CD4-positive, alpha-beta T cell (primary cell): ENCODE measurements around the gene PRAMEF10. TPM values are rescaled to one million over a fixed set of nuclear protein-coding genes. Genes with fewer than 3 reads are reported as not detected.
"Not testable (repeated sequence)": the region's sequence is repeated elsewhere in the genome, so short reads cannot be mapped to it uniquely, and the experiment has no call there.

Experiments
- ATAC-seq: fragments of 200-7000 bp; cut with Tn5 transposase; one replicate; pipeline ENCODE4 v1.10.0; 2022; ENCODE audit warnings: mild to moderate bottlenecking; ENCODE audit not compliant: poor library complexity
- CTCF ChIA-PET: fragments of 350-600 bp; sonication (Branson Sonifier 250); formaldehyde crosslinking; loops from one replicate; lab custom pipeline; 2021; ENCODE audit warnings: antibody characterized with exemption, inconsistent platforms; lab: Charles Lee
- POLR2A ChIA-PET: fragments of 350-600 bp; sonication (Branson Sonifier 250); formaldehyde crosslinking; loops from one replicate; lab custom pipeline; 2021; ENCODE audit warnings: antibody characterized with exemption, inconsistent platforms; lab: Charles Lee
- DNase-seq, 14 experiments: peaks; one replicate each; pipeline ENCODE4 v3.0.0-alpha.2; 2013 to 2020; ENCODE audit warnings: mixed read lengths in 2 of 14
- H3K27ac ChIP-seq, 2 donors: one replicate each; pipeline versions ENCODE4 v1.5.1 to v1.7.0; 2013; ENCODE audit warnings: low read length in 2 of 2, low read depth in 1 of 2, mild to moderate bottlenecking in 1 of 2
- H3K27me3 ChIP-seq, 2 experiments: 1 replicate in 1 of 2; 2 replicates in 1 of 2; pipeline versions ENCODE4 v1.6.1 to v1.7.0; 2013; ENCODE audit warnings: low read length in 2 of 2, control low read depth in 1 of 2, mild to moderate bottlenecking in 1 of 2, moderate library complexity in 1 of 2; ENCODE audit not compliant: insufficient read depth in 2 of 2, control insufficient read depth in 1 of 2
- H3K36me3 ChIP-seq: one replicate; pipeline ENCODE4 v1.6.1; 2013; ENCODE audit warnings: low read length, control low read depth; ENCODE audit not compliant: insufficient read depth
- H3K4me1 ChIP-seq: one replicate; pipeline ENCODE4 v1.6.1; 2013; ENCODE audit warnings: low read length, control low read depth; ENCODE audit not compliant: insufficient read depth
- H3K4me3 ChIP-seq: one replicate; pipeline ENCODE4 v1.5.1; 2013; ENCODE audit warnings: mild to moderate bottlenecking, low read length, moderate library complexity
- H3K9me3 ChIP-seq, 2 experiments: 1 replicate in 1 of 2; 2 replicates in 1 of 2; pipeline versions ENCODE4 v1.6.1 to v1.7.0; 2013; ENCODE audit warnings: low read length in 2 of 2, mild to moderate bottlenecking in 2 of 2, control low read depth in 1 of 2, moderate library complexity in 1 of 2; ENCODE audit not compliant: control insufficient read depth in 1 of 2, insufficient read depth in 1 of 2
- H3K27ac Mint-ChIP-seq: one replicate; pipeline ENCODE4 v1.8.0; 2020; ENCODE audit warnings: mixed read lengths
- H3K27me3 Mint-ChIP-seq: one replicate; pipeline ENCODE4 v1.8.0; 2021; ENCODE audit warnings: mixed read lengths
- H3K36me3 Mint-ChIP-seq: one replicate; pipeline ENCODE4 v1.8.0; 2021; ENCODE audit warnings: low read depth, mixed read lengths
- H3K4me1 Mint-ChIP-seq: one replicate; pipeline ENCODE4 v1.8.0; 2021; ENCODE audit warnings: low read depth, mixed read lengths
- H3K4me3 Mint-ChIP-seq: one replicate; pipeline ENCODE4 v1.8.0; 2020; ENCODE audit warnings: mild to moderate bottlenecking, mixed read lengths
- H3K9me3 Mint-ChIP-seq: one replicate; pipeline ENCODE4 v1.8.0; 2020; ENCODE audit warnings: mixed read lengths
- intact Hi-C, 2 experiments: fragments of 100-400 bp; cut with DNase I in 1 of 2; cut with micrococcal nuclease in 1 of 2; formaldehyde crosslinking; loops; one replicate each; pipeline versions ENCODE4 v1.15.1 to v1.9.0; 2023 to 2025; cut with DNase I, micrococcal nuclease
- total RNA-seq, 174 experiments: library from RNA in 2 of 174; stranded (reverse) in 2 of 174; gene quantifications; one replicate each; pipeline ENCODE4 v1.2.3 and lab custom pipeline; 2021 to 2026
- TF ChIP-seq, protein P1 (sequence below): fragments of 200-600 bp; IDR thresholded peaks from one replicate; pipeline ENCODE4 v1.8.0; 2022; ENCODE audit warnings: antibody characterized with exemption, mild to moderate bottlenecking

Gene PRAMEF10
- total RNA-seq, 2 experiments from 2014 or later, result not detected

DNA sequence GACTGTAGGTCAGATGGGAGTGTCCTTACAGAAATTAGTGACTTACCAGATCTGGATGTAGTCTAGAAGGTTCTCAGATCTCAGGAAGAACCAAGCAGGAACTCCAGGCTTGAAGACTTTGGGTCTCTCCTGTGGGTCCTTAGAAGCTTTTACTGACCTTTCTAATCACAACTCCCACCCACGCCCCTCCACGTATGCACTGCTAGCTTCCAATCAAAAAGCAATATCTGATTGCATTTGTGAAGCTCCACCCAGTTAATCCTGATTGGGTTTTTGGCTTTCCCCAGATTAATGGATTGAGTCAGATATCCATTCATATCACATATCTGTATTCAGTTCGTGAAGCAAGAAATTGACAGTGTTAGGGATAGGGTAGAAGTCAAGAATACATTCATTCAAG is 12.0 kb downstream of the PRAMEF10 start, which contains the start of gene PRAMEF4:
TSS of gene PRAMEF4 (minus strand) at position 101 of the 400 bp plus-strand sequence. CDS start 2,807 bp downstream, outside the sequence.
- H3K9me3 ChIP-seq, H3K4me1 ChIP-seq, H3K9me3 Mint-ChIP-seq, ATAC-seq, H3K36me3 Mint-ChIP-seq, H3K27me3 ChIP-seq, H3K4me1 Mint-ChIP-seq, H3K4me3 Mint-ChIP-seq, H3K27ac ChIP-seq, H3K27me3 Mint-ChIP-seq, H3K27ac Mint-ChIP-seq, POLR2A ChIA-PET, intact Hi-C loops, H3K4me3 ChIP-seq, CTCF ChIA-PET, H3K36me3 ChIP-seq, DNase-seq: not testable (repeated sequence)

DNA sequence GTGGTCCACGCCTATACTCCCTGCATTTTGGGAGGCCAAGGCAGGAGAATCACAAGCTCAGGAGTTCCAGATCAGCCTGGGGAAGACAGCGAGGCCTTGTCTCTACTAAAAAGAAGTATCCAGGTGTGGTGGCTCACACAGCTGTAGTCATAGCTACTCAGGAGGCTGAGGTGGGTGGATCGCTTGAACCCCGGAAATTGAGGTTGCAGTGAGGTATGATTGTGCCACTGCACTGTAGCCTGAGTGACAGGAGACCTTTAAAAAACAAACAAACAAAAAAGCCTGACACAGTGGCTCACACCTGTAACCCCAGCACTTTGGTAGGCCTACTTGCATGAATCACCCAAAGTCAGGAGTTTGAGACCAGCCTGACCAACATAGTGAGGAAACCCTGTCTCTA is 19.6 kb downstream of the PRAMEF10 start:
- H3K27me3 Mint-ChIP-seq, CTCF ChIA-PET, H3K27ac Mint-ChIP-seq: not testable (repeated sequence)

DNA sequence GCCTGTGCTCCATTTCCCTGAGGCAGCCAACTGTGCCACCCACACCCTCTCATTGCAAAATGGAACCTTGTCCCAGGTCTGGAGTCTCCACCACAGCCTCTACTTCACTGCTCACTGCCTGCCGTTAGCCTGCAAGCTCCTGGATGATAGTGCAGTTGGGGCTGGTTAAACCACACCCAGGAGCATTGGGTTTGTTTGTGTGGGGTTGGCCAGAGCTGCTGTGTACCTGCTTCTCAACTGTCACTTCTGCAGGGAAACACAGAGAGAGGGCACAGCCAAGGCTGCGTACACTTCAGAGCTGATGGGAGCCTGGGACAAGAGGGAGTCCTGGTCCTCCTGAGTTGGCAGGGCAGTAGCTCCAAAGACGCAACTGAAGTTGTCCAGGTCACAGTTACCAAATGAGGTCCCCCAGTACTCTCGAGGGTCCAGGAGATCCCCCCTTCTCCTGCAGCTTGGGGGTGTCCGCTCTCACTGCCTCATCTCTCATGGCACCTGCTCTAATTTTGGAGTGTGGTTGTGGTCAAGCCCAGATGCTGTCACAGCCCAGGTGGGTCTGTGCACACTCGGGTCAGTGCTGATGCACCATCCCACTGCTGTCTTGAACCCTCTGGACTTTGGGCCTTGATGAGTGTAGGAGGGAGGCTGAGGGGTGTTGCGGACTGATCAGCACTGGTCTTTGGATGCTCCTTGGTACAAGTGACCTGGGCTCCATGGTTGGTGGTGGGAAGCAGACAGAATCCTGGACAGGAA is 34.8 kb downstream of the PRAMEF10 start:
- POLR2A ChIA-PET, H3K36me3 Mint-ChIP-seq, H3K27ac ChIP-seq, CTCF ChIA-PET, ATAC-seq, H3K27ac Mint-ChIP-seq, H3K9me3 Mint-ChIP-seq, DNase-seq, H3K27me3 Mint-ChIP-seq, H3K36me3 ChIP-seq, H3K4me3 ChIP-seq, H3K9me3 ChIP-seq, intact Hi-C loops, H3K4me3 Mint-ChIP-seq, H3K27me3 ChIP-seq, H3K4me1 Mint-ChIP-seq, H3K4me1 ChIP-seq: not testable (repeated sequence)

More for the DNA sequence above, 19.6 kb downstream of the PRAMEF10 start:
- H3K27me3 ChIP-seq, H3K4me3 Mint-ChIP-seq, ATAC-seq, H3K36me3 ChIP-seq, H3K36me3 Mint-ChIP-seq, DNase-seq, H3K4me1 ChIP-seq, H3K4me3 ChIP-seq, H3K9me3 Mint-ChIP-seq, intact Hi-C loops, POLR2A ChIA-PET, H3K27ac ChIP-seq, H3K9me3 ChIP-seq, H3K4me1 Mint-ChIP-seq: not testable (repeated sequence)

DNA sequence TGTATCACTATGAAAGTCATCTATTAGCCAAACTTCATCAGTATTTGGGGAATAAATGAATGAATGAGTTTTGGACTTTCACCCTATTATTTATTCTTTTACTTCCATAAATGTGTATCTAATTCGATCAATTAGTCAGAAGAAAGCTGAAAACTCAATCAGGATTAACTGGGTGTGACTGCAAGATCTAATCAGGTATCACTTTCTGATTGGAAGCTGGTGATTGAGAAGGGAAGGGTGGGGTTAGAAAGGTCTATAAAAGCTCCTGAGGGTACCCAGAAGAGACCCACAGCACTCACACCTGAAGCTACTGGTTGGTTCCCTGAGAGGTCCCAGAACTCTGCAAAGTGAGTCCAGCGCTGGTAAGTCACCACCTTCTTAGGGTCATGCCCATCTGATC is 41.3 kb downstream of the PRAMEF10 start, which contains the start of gene PRAMEF2:
TSS of gene PRAMEF2 (plus strand) at position 301 of the 400 bp plus-strand sequence. CDS start 1,924 bp downstream, outside the sequence.
- H3K27me3 ChIP-seq, H3K27me3 Mint-ChIP-seq, H3K4me3 Mint-ChIP-seq, H3K9me3 Mint-ChIP-seq, H3K36me3 ChIP-seq, H3K27ac ChIP-seq, DNase-seq, H3K4me3 ChIP-seq, H3K4me1 Mint-ChIP-seq, H3K4me1 ChIP-seq, POLR2A ChIA-PET, ATAC-seq, H3K36me3 Mint-ChIP-seq, CTCF ChIA-PET, H3K27ac Mint-ChIP-seq, intact Hi-C loops, H3K9me3 ChIP-seq: not testable (repeated sequence)

DNA sequence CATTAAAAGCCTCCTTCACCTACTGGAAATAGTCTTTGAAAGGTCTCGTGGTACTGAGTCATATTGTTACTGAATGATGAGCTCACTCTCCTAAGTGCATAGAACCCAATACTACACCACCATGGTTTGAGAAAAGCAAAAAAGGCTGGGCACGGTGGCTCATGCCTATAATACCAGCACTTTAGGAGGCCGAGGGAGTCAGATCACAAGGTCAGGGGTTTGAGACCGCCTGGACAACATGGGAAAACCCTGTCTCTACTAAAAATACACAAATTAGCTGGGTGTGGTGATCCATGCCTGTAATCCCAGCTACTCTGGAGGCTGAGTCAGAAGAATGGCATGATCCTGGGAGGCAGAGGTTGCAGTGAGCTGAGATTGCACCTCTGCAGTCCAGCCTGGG is 46.3 kb downstream of the PRAMEF10 start:
- CTCF ChIA-PET, result no interaction called here

DNA sequence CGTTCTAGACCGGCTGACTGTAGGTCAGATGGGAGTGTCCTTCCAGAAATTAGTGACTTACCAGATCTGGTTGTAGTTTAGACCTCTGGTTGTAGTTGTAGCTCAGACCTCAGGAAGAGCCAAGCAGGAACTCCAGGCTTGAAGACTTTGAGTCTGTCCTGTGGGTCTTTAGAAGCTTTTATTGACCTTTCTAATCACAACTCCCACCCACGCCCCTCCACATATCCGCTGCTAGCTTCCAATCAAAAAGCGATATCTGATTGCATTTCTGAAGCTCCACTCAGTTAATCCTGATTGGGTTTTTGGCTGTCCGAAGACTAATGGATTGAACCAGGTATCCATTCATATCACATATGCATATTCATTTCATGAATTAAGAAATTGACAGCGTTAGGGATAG is 49.5 kb downstream of the PRAMEF10 start, which contains the start of gene HNRNPCL1:
TSS of gene HNRNPCL1 (minus strand) at position 101 of the 400 bp plus-strand sequence. CDS start 431 bp downstream, outside the sequence.
- not testable (repeated sequence) for H3K9me3 Mint-ChIP-seq

More for the DNA sequence above, 46.3 kb downstream of the PRAMEF10 start:
- no peak overlapping the region for H3K4me3 Mint-ChIP-seq
- Histone ChIP-seq H3K27me3 (peaks cover 0 to 4% of the 10 kb centered on the region in 2 experiments), H3K36me3 (no peaks in the 10 kb centered on the region), H3K27ac (no peak overlapping the region), H3K9me3 (no peaks in the 10 kb centered on the region), H3K4me3 (no peak overlapping the region), H3K4me1 (no peaks in the 10 kb centered on the region)
- no peak for DNase-seq
- H3K27me3 Mint-ChIP-seq, result peaks cover 28% of the 10 kb centered on the region
- POLR2A ChIA-PET, result no interaction called here
- ATAC-seq, result no peak
- H3K9me3 Mint-ChIP-seq, result peaks cover 4% of the 10 kb centered on the region
- no peak overlapping the region for H3K27ac Mint-ChIP-seq
- intact Hi-C loops, result no loop called here
- no peaks in the 10 kb centered on the region for H3K36me3 Mint-ChIP-seq
- TF ChIP-seq, protein P1, sequence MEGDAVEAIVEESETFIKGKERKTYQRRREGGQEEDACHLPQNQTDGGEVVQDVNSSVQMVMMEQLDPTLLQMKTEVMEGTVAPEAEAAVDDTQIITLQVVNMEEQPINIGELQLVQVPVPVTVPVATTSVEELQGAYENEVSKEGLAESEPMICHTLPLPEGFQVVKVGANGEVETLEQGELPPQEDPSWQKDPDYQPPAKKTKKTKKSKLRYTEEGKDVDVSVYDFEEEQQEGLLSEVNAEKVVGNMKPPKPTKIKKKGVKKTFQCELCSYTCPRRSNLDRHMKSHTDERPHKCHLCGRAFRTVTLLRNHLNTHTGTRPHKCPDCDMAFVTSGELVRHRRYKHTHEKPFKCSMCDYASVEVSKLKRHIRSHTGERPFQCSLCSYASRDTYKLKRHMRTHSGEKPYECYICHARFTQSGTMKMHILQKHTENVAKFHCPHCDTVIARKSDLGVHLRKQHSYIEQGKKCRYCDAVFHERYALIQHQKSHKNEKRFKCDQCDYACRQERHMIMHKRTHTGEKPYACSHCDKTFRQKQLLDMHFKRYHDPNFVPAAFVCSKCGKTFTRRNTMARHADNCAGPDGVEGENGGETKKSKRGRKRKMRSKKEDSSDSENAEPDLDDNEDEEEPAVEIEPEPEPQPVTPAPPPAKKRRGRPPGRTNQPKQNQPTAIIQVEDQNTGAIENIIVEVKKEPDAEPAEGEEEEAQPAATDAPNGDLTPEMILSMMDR, result no peak
- H3K4me1 Mint-ChIP-seq, result no peaks in the 10 kb centered on the region

More for the DNA sequence above, 49.5 kb downstream of the PRAMEF10 start, which contains the start of gene HNRNPCL1:
- H3K4me3 ChIP-seq, H3K4me1 Mint-ChIP-seq, H3K9me3 ChIP-seq, H3K4me3 Mint-ChIP-seq, intact Hi-C loops, H3K27ac Mint-ChIP-seq, DNase-seq, POLR2A ChIA-PET, H3K27me3 ChIP-seq, ATAC-seq, H3K36me3 ChIP-seq, CTCF ChIA-PET, H3K27ac ChIP-seq, H3K4me1 ChIP-seq, H3K36me3 Mint-ChIP-seq: not testable (repeated sequence)
- H3K27me3 Mint-ChIP-seq, result peaks cover 28% of the 10 kb centered on the region
